Hematopoietic multipotent progenitor cell treated with erythropoietin and hydrocortisone succinate and interleukin-3 and kit ligand, for 4 days (in vitro differentiated cells): ENCODE measurements around the gene PMPCB.
"Not testable (repeated sequence)": the region's sequence is repeated elsewhere in the genome, so short reads cannot be mapped to it uniquely, and the experiment has no call there.

Experiments
- DNase-seq: peaks from one replicate; pipeline ENCODE4 v3.0.0-alpha.2; 2015

The PMPCB gene

GRCh38 chr7:103296901-103297836 lies at the start of gene PMPCB:
PMPCB (plus strand) TSS chr7:103297435; CDS start chr7:103297460, 25 bp downstream.
- peak; percentile 97 for DNase-seq

- peak; percentile 84 for DNase-seq
Observed at GRCh38 chr7:103253699-103254506, 43.3 kb upstream of the PMPCB start.

- not testable (repeated sequence) for DNase-seq
Observed at GRCh38 chr7:103264054-103264453, 33.2 kb upstream of the PMPCB start.

- DNase-seq, result peak; percentile 20
Observed at GRCh38 chr7:103266229-103266628, 31.0 kb upstream of the PMPCB start.

GRCh38 chr7:103273374-103273773 lies 23.9 kb upstream of the PMPCB start:
- DNase-seq, result not testable (repeated sequence)

- DNase-seq, result not testable (repeated sequence)
Observed at GRCh38 chr7:103274867-103275266, 22.4 kb upstream of the PMPCB start.

- not testable (repeated sequence) for DNase-seq
Observed at GRCh38 chr7:103278195-103278594, 19.0 kb upstream of the PMPCB start.

GRCh38 chr7:103279636-103279962 lies 17.6 kb upstream of the PMPCB start:
- DNase-seq, result peak; percentile 64

- DNase-seq, result peak; percentile 94
Observed at GRCh38 chr7:103279963-103280802, 17.1 kb upstream of the PMPCB start.

GRCh38 chr7:103280803-103281155 lies 16.5 kb upstream of the PMPCB start:
- peak; percentile 46 for DNase-seq

- not testable (repeated sequence) for DNase-seq
Observed at GRCh38 chr7:103282802-103283427, 14.3 kb upstream of the PMPCB start.

GRCh38 chr7:103292122-103292521 lies 5.1 kb upstream of the PMPCB start:
- DNase-seq, result no peak

GRCh38 chr7:103293526-103293925 lies 3.7 kb upstream of the PMPCB start:
- DNase-seq, result no peak

GRCh38 chr7:103297837-103298179 lies 573 bp downstream of the PMPCB start:
- DNase-seq, result no peak

GRCh38 chr7:103299660-103300059 lies 2.4 kb downstream of the PMPCB start:
- DNase-seq, result no peak

GRCh38 chr7:103301441-103301840 lies 4.2 kb downstream of the PMPCB start:
- DNase-seq, result no peak

- no peak for DNase-seq
Observed at GRCh38 chr7:103307503-103308231, 10.4 kb downstream of the PMPCB start.

GRCh38 chr7:103314852-103315251 lies 17.6 kb downstream of the PMPCB start:
- DNase-seq, result no peak

- no peak for DNase-seq
Observed at GRCh38 chr7:103316380-103316941, 19.2 kb downstream of the PMPCB start.

- DNase-seq, result no peak
Observed at GRCh38 chr7:103317009-103317408, 19.8 kb downstream of the PMPCB start.

GRCh38 chr7:103325744-103326143 lies 28.5 kb downstream of the PMPCB start:
- no peak for DNase-seq

GRCh38 chr7:103336761-103337160 lies 39.5 kb downstream of the PMPCB start:
- no peak for DNase-seq
